ENCODE data around the gene COMMD9. TPM values are rescaled to one million over a fixed set of nuclear protein-coding genes. Genes with fewer than 3 reads are reported as not detected.

Gene COMMD9
- 17.5 and 22.6 TPM in 2 replicates for total RNA-seq

GRCh38 chr11:36289226-36289852 lies at the start of gene COMMD9:
TSS of gene COMMD9 (minus strand) at chr11:36289424. CDS start at chr11:36289412, 12 bp downstream.

GRCh38 chr11:36295926-36296325 lies 6.7 kb upstream of the COMMD9 start, which contains the start of gene PRR5L:
TSS of gene PRR5L (plus strand) at chr11:36296288. CDS start at chr11:36401122, 104,834 bp downstream.

Other genes starting within 250 kb of the COMMD9 start
- 1.3 and 6.3 TPM in 2 replicates for gene PRR5L, start 6.9 kb upstream of the COMMD9 start, total RNA-seq
- gene TRAF6, start 220.8 kb upstream of the COMMD9 start, total RNA-seq, result 3.4 and 4.7 TPM in 2 replicates

Data from smooth muscle cell of bladder (primary cell).